ENCODE results near the gene NR2E3. TPM values are rescaled to one million over a fixed set of nuclear protein-coding genes. Genes with fewer than 3 reads are reported as not detected.

NR2E3 gene
- total RNA-seq, 1 donor from 2014 or later = not detected

DNA sequence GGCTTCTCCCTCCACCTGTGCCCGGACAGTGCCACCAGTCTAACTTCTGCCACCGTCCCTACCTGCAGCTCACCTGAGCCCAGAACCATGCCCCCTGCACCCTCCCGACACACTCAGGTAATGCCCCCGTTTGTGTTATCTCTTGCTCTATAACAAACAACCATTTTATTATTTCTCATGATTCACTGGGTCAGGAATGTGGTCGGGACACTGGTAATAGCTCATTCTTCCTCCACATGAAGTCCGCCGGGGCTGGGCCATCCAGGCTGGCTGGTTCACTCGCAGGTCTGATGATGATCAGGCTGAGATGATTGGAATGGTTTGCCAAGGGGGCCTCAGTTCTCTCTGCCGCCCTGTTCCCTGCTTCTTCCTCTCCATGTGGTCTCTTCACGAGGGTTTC, 20.3 kb upstream of the NR2E3 start:
- Mint-ChIP-seq H3K27me3 (ENCODE audit: unreplicated experiment) (peaks cover 9% of the 10 kb centered on the region), H3K9me3 (ENCODE audit: unreplicated experiment) (no peaks in the 10 kb centered on the region), H3K36me3 (ENCODE audit: low read depth, unreplicated experiment) (no peaks in the 10 kb centered on the region), H3K4me1 (ENCODE audit: unreplicated experiment) (peaks cover 12% of the 10 kb centered on the region), H3K27ac (ENCODE audit: unreplicated experiment) (no peak overlapping the region), H3K4me3 (ENCODE audit: unreplicated experiment) (no peak overlapping the region)
- DNase-seq (ENCODE audit: low spot score) = no peak
- TF ChIP-seq, protein P1, sequence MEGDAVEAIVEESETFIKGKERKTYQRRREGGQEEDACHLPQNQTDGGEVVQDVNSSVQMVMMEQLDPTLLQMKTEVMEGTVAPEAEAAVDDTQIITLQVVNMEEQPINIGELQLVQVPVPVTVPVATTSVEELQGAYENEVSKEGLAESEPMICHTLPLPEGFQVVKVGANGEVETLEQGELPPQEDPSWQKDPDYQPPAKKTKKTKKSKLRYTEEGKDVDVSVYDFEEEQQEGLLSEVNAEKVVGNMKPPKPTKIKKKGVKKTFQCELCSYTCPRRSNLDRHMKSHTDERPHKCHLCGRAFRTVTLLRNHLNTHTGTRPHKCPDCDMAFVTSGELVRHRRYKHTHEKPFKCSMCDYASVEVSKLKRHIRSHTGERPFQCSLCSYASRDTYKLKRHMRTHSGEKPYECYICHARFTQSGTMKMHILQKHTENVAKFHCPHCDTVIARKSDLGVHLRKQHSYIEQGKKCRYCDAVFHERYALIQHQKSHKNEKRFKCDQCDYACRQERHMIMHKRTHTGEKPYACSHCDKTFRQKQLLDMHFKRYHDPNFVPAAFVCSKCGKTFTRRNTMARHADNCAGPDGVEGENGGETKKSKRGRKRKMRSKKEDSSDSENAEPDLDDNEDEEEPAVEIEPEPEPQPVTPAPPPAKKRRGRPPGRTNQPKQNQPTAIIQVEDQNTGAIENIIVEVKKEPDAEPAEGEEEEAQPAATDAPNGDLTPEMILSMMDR (IDR thresholded peaks at IDR 0.05; ENCODE audit: unreplicated experiment) = no peak

DNA sequence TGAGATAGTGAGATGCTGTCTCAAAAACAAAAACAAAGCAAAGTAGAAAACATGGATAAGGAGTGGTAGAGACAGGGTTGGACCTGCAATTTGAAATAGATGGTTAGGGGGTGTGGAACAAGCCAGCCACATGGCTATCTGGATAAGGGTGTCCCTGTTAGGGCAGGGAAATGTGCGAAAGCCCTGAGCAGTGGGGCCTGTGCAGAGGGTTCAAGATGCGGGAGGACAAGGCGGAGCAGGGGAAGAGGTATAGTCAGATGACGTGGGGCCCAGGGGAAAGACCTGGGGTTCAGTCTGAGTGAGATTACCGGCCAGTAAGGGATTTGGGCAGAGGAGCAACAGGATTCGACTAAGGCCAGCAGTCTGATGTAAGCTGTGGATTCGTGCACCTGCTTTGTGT, 18.4 kb upstream of the NR2E3 start:
- TF ChIP-seq, protein P1 (IDR thresholded peaks at IDR 0.05; ENCODE audit: unreplicated experiment) = no peak
- Mint-ChIP-seq H3K27me3 (ENCODE audit: unreplicated experiment) (peaks cover 5% of the 10 kb centered on the region), H3K36me3 (ENCODE audit: low read depth, unreplicated experiment) (no peaks in the 10 kb centered on the region), H3K4me3 (ENCODE audit: unreplicated experiment) (no peak overlapping the region), H3K27ac (ENCODE audit: unreplicated experiment) (no peak overlapping the region), H3K9me3 (ENCODE audit: unreplicated experiment) (no peaks in the 10 kb centered on the region), H3K4me1 (ENCODE audit: unreplicated experiment) (peaks cover 12% of the 10 kb centered on the region)
- no peak for DNase-seq (ENCODE audit: low spot score)

DNA sequence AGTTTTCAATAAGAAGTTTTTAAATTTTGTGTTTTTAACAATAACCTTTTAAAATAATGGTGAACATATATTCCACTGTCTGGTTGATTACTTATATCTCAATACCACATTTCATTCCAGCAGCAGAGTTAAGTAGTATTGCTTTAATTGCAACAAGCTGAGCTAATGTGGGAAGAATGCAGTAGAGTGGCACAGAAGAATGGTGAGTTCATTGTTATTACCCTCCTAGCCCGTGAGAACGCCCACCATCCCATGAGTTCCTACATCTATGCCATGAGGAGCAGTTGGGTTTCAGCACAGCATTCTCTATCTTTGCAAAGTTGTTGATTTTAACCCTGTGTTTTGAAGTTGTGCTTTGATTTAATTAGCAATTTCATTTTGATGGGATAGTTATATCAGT, 17.8 kb upstream of the NR2E3 start:
- H3K4me3 Mint-ChIP-seq (ENCODE audit: unreplicated experiment) = no peak overlapping the region
- peaks cover 12% of the 10 kb centered on the region for H3K4me1 Mint-ChIP-seq (ENCODE audit: unreplicated experiment)
- no peak for DNase-seq (ENCODE audit: low spot score)
- no peaks in the 10 kb centered on the region for H3K36me3 Mint-ChIP-seq (ENCODE audit: low read depth, unreplicated experiment)
- H3K27me3 Mint-ChIP-seq (ENCODE audit: unreplicated experiment) = peaks cover 5% of the 10 kb centered on the region
- no peaks in the 10 kb centered on the region for H3K9me3 Mint-ChIP-seq (ENCODE audit: unreplicated experiment)
- H3K27ac Mint-ChIP-seq (ENCODE audit: unreplicated experiment) = no peak overlapping the region
- TF ChIP-seq, protein P1 (IDR thresholded peaks at IDR 0.05; ENCODE audit: unreplicated experiment) = no peak

DNA sequence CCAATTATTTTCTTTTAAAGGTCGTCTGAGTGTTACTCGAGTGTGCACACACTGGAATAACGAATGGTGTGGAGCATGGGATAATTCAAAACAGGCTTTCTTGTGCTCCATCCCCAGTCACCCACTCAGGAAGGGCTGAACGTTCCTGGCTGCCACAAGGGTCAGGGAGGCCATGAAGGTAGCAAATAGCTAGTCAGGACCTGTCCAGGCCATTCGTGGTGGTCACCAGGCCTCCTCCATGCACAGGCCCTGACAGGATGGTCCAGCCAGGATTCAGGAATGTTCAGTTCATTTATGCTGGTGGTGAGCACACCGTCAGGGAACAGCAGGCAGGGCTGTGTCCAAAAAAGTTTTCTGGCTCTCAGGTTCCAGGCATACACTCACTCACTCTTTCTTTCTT, 11.7 kb upstream of the NR2E3 start:
- TF ChIP-seq, protein P1 (IDR thresholded peaks at IDR 0.05; ENCODE audit: unreplicated experiment) = no peak
- H3K4me1 Mint-ChIP-seq (ENCODE audit: unreplicated experiment) = peaks cover 6% of the 10 kb centered on the region
- no peaks in the 10 kb centered on the region for H3K9me3 Mint-ChIP-seq (ENCODE audit: unreplicated experiment)
- no peak overlapping the region for H3K27ac Mint-ChIP-seq (ENCODE audit: unreplicated experiment)
- H3K27me3 Mint-ChIP-seq (ENCODE audit: unreplicated experiment) = peaks cover 2% of the 10 kb centered on the region
- H3K36me3 Mint-ChIP-seq (ENCODE audit: low read depth, unreplicated experiment) = no peaks in the 10 kb centered on the region
- DNase-seq (ENCODE audit: low spot score) = no peak
- H3K4me3 Mint-ChIP-seq (ENCODE audit: unreplicated experiment) = no peak overlapping the region

DNA sequence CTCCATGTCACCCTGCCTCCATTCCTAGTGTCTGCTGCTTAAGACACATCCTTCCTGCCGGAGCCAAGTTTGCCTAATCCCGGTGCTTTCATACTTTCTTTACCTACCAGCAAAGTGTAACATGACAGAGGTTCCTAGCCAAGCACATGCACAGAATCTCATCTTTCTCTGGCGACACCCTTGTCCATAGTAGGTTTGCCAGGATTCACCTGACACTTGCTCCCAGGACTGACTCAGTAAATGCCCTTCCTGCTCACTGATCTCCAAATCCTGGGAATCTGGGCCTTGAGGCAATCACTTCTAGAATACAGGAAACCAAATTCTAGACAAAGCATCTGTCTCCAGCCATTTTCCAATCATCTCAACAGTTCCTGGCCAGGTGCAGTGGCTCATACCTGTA, 10.2 kb upstream of the NR2E3 start:
- no peak for DNase-seq (ENCODE audit: low spot score)
- H3K27me3 Mint-ChIP-seq (ENCODE audit: unreplicated experiment) = peaks cover 2% of the 10 kb centered on the region
- TF ChIP-seq, protein P1 (IDR thresholded peaks at IDR 0.05; ENCODE audit: unreplicated experiment) = no peak
- peaks cover 6% of the 10 kb centered on the region for H3K4me1 Mint-ChIP-seq (ENCODE audit: unreplicated experiment)
- no peaks in the 10 kb centered on the region for H3K36me3 Mint-ChIP-seq (ENCODE audit: low read depth, unreplicated experiment)
- H3K9me3 Mint-ChIP-seq (ENCODE audit: unreplicated experiment) = no peaks in the 10 kb centered on the region
- H3K27ac Mint-ChIP-seq (ENCODE audit: unreplicated experiment) = peak overlapping the region; percentile 64
- H3K4me3 Mint-ChIP-seq (ENCODE audit: unreplicated experiment) = no peak overlapping the region
